OCI-LY3 (cell line): ENCODE results near the gene RTL10.
A peak's percentile ranks its signal among the peaks of the same experiment; 100 is the strongest.
"Not testable (repeated sequence)": the region's sequence is repeated elsewhere in the genome, so short reads cannot be mapped to it uniquely, and the experiment has no call there.

Source experiments
- H2AFZ ChIP-seq: fragments of 200-600, 300-600 bp; shearing (Covaris generic); 2 replicates; pipeline ENCODE4 v1.6.0; 2014; ENCODE audit warnings: antibody characterized with exemption, low read depth, low read length
- H3K27ac ChIP-seq: fragments of 200-600, 300-600 bp; sonication (generic); 2 replicates; pipeline ENCODE4 v1.5.1; 2014; ENCODE audit warnings: mild to moderate bottlenecking, low read length, moderate library complexity, mixed read lengths
- H3K27me3 ChIP-seq: fragments of 200-600, 300-600 bp; sonication (generic); 2 replicates; pipeline ENCODE4 v1.6.1; 2014; ENCODE audit warnings: low read depth, low read length, mixed read lengths
- H3K36me3 ChIP-seq: fragments of 200-600, 300-600 bp; sonication (generic); replicated peaks from 2 replicates; pipeline ENCODE3; 2014; ENCODE audit warnings: low read depth, low read length, mixed read lengths
- H3K4me1 ChIP-seq: fragments of 300-600, 200-600 bp; sonication (generic); 2 replicates; pipeline ENCODE4 v1.6.1; 2014; ENCODE audit warnings: low read length, mixed read lengths
- H3K4me2 ChIP-seq: fragments of 200-600, 300-600 bp; sonication (generic); 2 replicates; pipeline ENCODE4 v1.6.1; 2014; ENCODE audit warnings: low read length, mixed read lengths
- H3K4me3 ChIP-seq: fragments of 300-600, 200-600 bp; sonication (generic); 2 replicates; pipeline ENCODE4 v1.5.1; 2014; ENCODE audit warnings: antibody characterized with exemption, mild to moderate bottlenecking, low read length, moderate library complexity
- H3K79me2 ChIP-seq: fragments of 300-600, 200-600 bp; shearing (Covaris generic); 2 replicates; pipeline ENCODE4 v1.6.1; 2014; ENCODE audit warnings: mild to moderate bottlenecking, low read length, mixed read lengths
- H3K9ac ChIP-seq: fragments of 300-600, 200-600 bp; shearing (Covaris generic); 2 replicates; pipeline ENCODE4 v1.6.0; 2014; ENCODE audit warnings: mild to moderate bottlenecking, low read length, moderate library complexity
- H3K9me3 ChIP-seq: fragments of 200-600, 300-600 bp; shearing (Covaris generic); 2 replicates; pipeline ENCODE4 v1.6.1; 2014; ENCODE audit warnings: low read length, mixed read lengths; ENCODE audit not compliant: insufficient read depth
- H4K20me1 ChIP-seq: fragments of 200-600, 300-600 bp; sonication (generic); 2 replicates; pipeline ENCODE4 v1.6.1; 2016; ENCODE audit warnings: low read length, mixed read lengths; ENCODE audit not compliant: insufficient read depth
- CTCF ChIP-seq: fragments of 200-600, 300-600 bp; sonication (generic); IDR thresholded peaks from 2 replicates; pipeline ENCODE4 v1.5.1; 2014; ENCODE audit warnings: antibody characterized with exemption, low read length, low read depth
- EZH2phosphoT487 ChIP-seq: fragments of 200-600 bp; shearing (Covaris generic); IDR thresholded peaks from 2 replicates; pipeline ENCODE4 v1.6.1; 2018; ENCODE audit warnings: antibody characterized with exemption, mixed run types, low read depth

The RTL10 gene

GRCh38 chr22:19837915-19838314 lies 16.8 kb downstream of the RTL10 start:
- Histone ChIP-seq H3K4me2 (no peak overlapping the region), H3K36me3 (no peaks in the 10 kb centered on the region), H3K27me3 (no peaks in the 10 kb centered on the region), H3K9me3 (no peaks in the 10 kb centered on the region), H3K27ac (no peak overlapping the region), H3K9ac (no peak overlapping the region), H3K4me1 (peaks cover 2% of the 10 kb centered on the region), H3K4me3 (no peak overlapping the region), H2AFZ (no peak overlapping the region), H3K79me2 (no peaks in the 10 kb centered on the region), H4K20me1 (no peaks in the 10 kb centered on the region)
- TF ChIP-seq CTCF (no peak), EZH2phosphoT487 (no peak)

GRCh38 chr22:19836512-19836911 lies 18.2 kb downstream of the RTL10 start:
- no peak overlapping the region for H3K9ac ChIP-seq
- no peak overlapping the region for H3K4me3 ChIP-seq
- no peak overlapping the region for H3K4me2 ChIP-seq
- H2AFZ ChIP-seq: no peak overlapping the region
- peaks cover 10% of the 10 kb centered on the region for H3K4me1 ChIP-seq
- H3K36me3 ChIP-seq: no peaks in the 10 kb centered on the region
- H4K20me1 ChIP-seq: no peaks in the 10 kb centered on the region
- H3K79me2 ChIP-seq: no peaks in the 10 kb centered on the region
- no peaks in the 10 kb centered on the region for H3K27me3 ChIP-seq
- no peaks in the 10 kb centered on the region for H3K9me3 ChIP-seq
- H3K27ac ChIP-seq: no peak overlapping the region
- TF ChIP-seq EZH2phosphoT487 (no peak), CTCF (no peak)

GRCh38 chr22:19834599-19834998 lies 20.1 kb downstream of the RTL10 start:
- Histone ChIP-seq H3K4me2 (no peak overlapping the region), H3K9ac (no peak overlapping the region), H3K9me3 (no peaks in the 10 kb centered on the region), H2AFZ (no peak overlapping the region), H4K20me1 (no peaks in the 10 kb centered on the region), H3K27ac (no peak overlapping the region), H3K27me3 (no peaks in the 10 kb centered on the region), H3K4me3 (no peak overlapping the region), H3K79me2 (no peaks in the 10 kb centered on the region), H3K36me3 (no peaks in the 10 kb centered on the region), H3K4me1 (peaks cover 10% of the 10 kb centered on the region)
- TF ChIP-seq CTCF (no peak), EZH2phosphoT487 (no peak)

GRCh38 chr22:19833327-19833726 lies 21.3 kb downstream of the RTL10 start:
- not testable (repeated sequence) for H3K27me3 ChIP-seq, H3K9ac ChIP-seq, H2AFZ ChIP-seq, H3K27ac ChIP-seq, H3K79me2 ChIP-seq, H3K4me1 ChIP-seq, H3K4me2 ChIP-seq, H4K20me1 ChIP-seq, H3K4me3 ChIP-seq, H3K9me3 ChIP-seq, H3K36me3 ChIP-seq

- H3K79me2 ChIP-seq: no peaks in the 10 kb centered on the region
- H3K9ac ChIP-seq: no peak overlapping the region
- no peaks in the 10 kb centered on the region for H3K36me3 ChIP-seq
- TF ChIP-seq EZH2phosphoT487 (no peak), CTCF (no peak)
- H3K4me2 ChIP-seq: peak overlapping the region; percentile 32
- H3K4me1 ChIP-seq: peaks cover 10% of the 10 kb centered on the region
- no peaks in the 10 kb centered on the region for H3K27me3 ChIP-seq
- 0 out of 2 replicates have a peak overlapping the region, but pooled peaks have one; percentile 9 for H2AFZ ChIP-seq
- no peak overlapping the region for H3K4me3 ChIP-seq
- H3K9me3 ChIP-seq: no peaks in the 10 kb centered on the region
- H4K20me1 ChIP-seq: no peaks in the 10 kb centered on the region
- no peak overlapping the region for H3K27ac ChIP-seq
These were observed 22.1 kb downstream of the RTL10 start for GRCh38 chr22:19832476-19833108.

GRCh38 chr22:19831979-19832378 lies 22.7 kb downstream of the RTL10 start:
- not testable (repeated sequence) for H3K4me1 ChIP-seq, H4K20me1 ChIP-seq, H3K27me3 ChIP-seq, H3K9ac ChIP-seq, H3K4me3 ChIP-seq, H3K36me3 ChIP-seq, H3K9me3 ChIP-seq, H3K79me2 ChIP-seq, H3K27ac ChIP-seq, H2AFZ ChIP-seq
- peak overlapping the region; percentile 32; the same call in 1 of the 2 replicates for H3K4me2 ChIP-seq
